OCI-LY3 (cell line): ENCODE data around the gene CBFA2T2.
"Not testable (repeated sequence)": the region's sequence is repeated elsewhere in the genome, so short reads cannot be mapped to it uniquely, and the experiment has no call there.

ENCODE experiments used
- EZH2phosphoT487 ChIP-seq: fragments of 200-600 bp; shearing (Covaris generic); IDR thresholded peaks from 2 replicates; pipeline ENCODE4 v1.6.1; 2018; ENCODE audit warnings: antibody characterized with exemption, mixed run types, low read depth
- TF ChIP-seq, protein P1 (sequence below): fragments of 200-600, 300-600 bp; sonication (generic); IDR thresholded peaks from 2 replicates; pipeline ENCODE4 v1.5.1; 2014; ENCODE audit warnings: antibody characterized with exemption, low read length, low read depth

GRCh38 chr20:33508015-33508414, 18.1 kb downstream of the CBFA2T2 start:
- TF ChIP-seq, protein P1, sequence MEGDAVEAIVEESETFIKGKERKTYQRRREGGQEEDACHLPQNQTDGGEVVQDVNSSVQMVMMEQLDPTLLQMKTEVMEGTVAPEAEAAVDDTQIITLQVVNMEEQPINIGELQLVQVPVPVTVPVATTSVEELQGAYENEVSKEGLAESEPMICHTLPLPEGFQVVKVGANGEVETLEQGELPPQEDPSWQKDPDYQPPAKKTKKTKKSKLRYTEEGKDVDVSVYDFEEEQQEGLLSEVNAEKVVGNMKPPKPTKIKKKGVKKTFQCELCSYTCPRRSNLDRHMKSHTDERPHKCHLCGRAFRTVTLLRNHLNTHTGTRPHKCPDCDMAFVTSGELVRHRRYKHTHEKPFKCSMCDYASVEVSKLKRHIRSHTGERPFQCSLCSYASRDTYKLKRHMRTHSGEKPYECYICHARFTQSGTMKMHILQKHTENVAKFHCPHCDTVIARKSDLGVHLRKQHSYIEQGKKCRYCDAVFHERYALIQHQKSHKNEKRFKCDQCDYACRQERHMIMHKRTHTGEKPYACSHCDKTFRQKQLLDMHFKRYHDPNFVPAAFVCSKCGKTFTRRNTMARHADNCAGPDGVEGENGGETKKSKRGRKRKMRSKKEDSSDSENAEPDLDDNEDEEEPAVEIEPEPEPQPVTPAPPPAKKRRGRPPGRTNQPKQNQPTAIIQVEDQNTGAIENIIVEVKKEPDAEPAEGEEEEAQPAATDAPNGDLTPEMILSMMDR, result not testable (repeated sequence)
- not testable (repeated sequence) for TF ChIP-seq EZH2phosphoT487
